Endodermal cell (in vitro differentiated cells): ENCODE data around the gene ANKRD36C. TPM values are rescaled to one million over a fixed set of nuclear protein-coding genes. Genes with fewer than 3 reads are reported as not detected.
"Not testable (repeated sequence)": the region's sequence is repeated elsewhere in the genome, so short reads cannot be mapped to it uniquely, and the experiment has no call there.

Source experiments
- DNase-seq: peaks from one replicate; pipeline ENCODE4 v3.0.0-alpha.2; 2017
- H3K27ac ChIP-seq: 2 replicates; pipeline ENCODE4 v1.5.1; 2013; ENCODE audit warnings: mild to moderate bottlenecking, low read depth, low read length, moderate library complexity
- H3K27me3 ChIP-seq: 2 replicates; pipeline ENCODE4 v1.6.1; 2013; ENCODE audit warnings: mild to moderate bottlenecking, low read length, moderate library complexity; ENCODE audit not compliant: insufficient read depth, control insufficient read depth, poor library complexity, severe bottlenecking
- H3K36me3 ChIP-seq: 2 replicates; pipeline ENCODE4 v1.7.0; 2013; ENCODE audit warnings: mild to moderate bottlenecking, low read length, moderate library complexity; ENCODE audit not compliant: control insufficient read depth, insufficient read depth
- H3K4me1 ChIP-seq: one replicate; pipeline ENCODE4 v1.7.0; 2013; ENCODE audit warnings: low read length; ENCODE audit not compliant: control insufficient read depth, insufficient read depth
- H3K4me3 ChIP-seq: 2 replicates; pipeline ENCODE4 v1.5.1; 2013; ENCODE audit warnings: mild to moderate bottlenecking, low read length, moderate library complexity
- H3K9ac ChIP-seq: 2 replicates; pipeline ENCODE4 v1.6.1; 2013; ENCODE audit warnings: mild to moderate bottlenecking, low read length, moderate library complexity; ENCODE audit not compliant: poor library complexity, severe bottlenecking; ENCODE audit errors: extremely low read depth
- H3K9me3 ChIP-seq: 2 replicates; pipeline ENCODE4 v1.6.1; 2013; ENCODE audit warnings: mild to moderate bottlenecking, low read length, moderate library complexity; ENCODE audit not compliant: control insufficient read depth
- H3K27ac Mint-ChIP-seq: 2 replicates; pipeline ENCODE4 v1.8.0; 2020; ENCODE audit warnings: mixed read lengths
- H3K27me3 Mint-ChIP-seq: 2 replicates; pipeline ENCODE4 v1.8.0; 2021; ENCODE audit warnings: mild to moderate bottlenecking, mixed read lengths; ENCODE audit not compliant: insufficient read depth
- H3K36me3 Mint-ChIP-seq: 2 replicates; pipeline ENCODE4 v1.8.0; 2020; ENCODE audit warnings: low read depth, mixed read lengths
- H3K4me1 Mint-ChIP-seq: 2 replicates; pipeline ENCODE4 v1.8.0; 2020; ENCODE audit warnings: mixed read lengths
- H3K4me3 Mint-ChIP-seq: 2 replicates; pipeline ENCODE4 v1.8.0; 2020; ENCODE audit warnings: mild to moderate bottlenecking, moderate library complexity, mixed read lengths
- H3K9me3 Mint-ChIP-seq: 2 replicates; pipeline ENCODE4 v1.8.0; 2020; ENCODE audit warnings: mild to moderate bottlenecking, mixed read lengths
- WGBS, 2 experiments: methylation state at CpG; one replicate each; pipeline versions ENCODE4 v1.1.5 to v1.1.7; 2013; ENCODE audit warnings: missing lambda C conversion rate in 2 of 2, mixed read lengths in 1 of 2; ENCODE audit not compliant: insufficient coverage in 1 of 2, insufficient read length in 1 of 2; 5-methylcytosine and 5-hydroxymethylcytosine counted together
- total RNA-seq, 2 donors: library from RNA; stranded (reverse); fragmentation: NEBNext Ultra II Directional in 1 of 2; extraction: Animal tissue kit (Norgen Biotek cat#: 25700) in 1 of 2; gene quantifications; 2 replicates in 1 of 2; 3 replicates in 1 of 2; pipeline ENCODE4 v1.2.1, GENCODE V29; 2021

The ANKRD36C gene
- total RNA-seq, 2 donors from 2014 or later, result 21.1 to 32.2 TPM

- H3K27me3 Mint-ChIP-seq, H3K9me3 ChIP-seq, H3K36me3 ChIP-seq, DNase-seq, H3K36me3 Mint-ChIP-seq, H3K4me1 ChIP-seq, H3K27me3 ChIP-seq, H3K27ac ChIP-seq, H3K4me1 Mint-ChIP-seq, H3K27ac Mint-ChIP-seq, H3K4me3 ChIP-seq, H3K9me3 Mint-ChIP-seq, H3K4me3 Mint-ChIP-seq, H3K9ac ChIP-seq: not testable (repeated sequence)
- WGBS, 2 experiments, result 86% methylated on average over 1 of the region's 5 CpGs; no CpG with 5 or more reads in 1 of the 2 experiments
Observed at GRCh38 chr2:95793970-95794369, 197.7 kb downstream of the ANKRD36C start.

- not testable (repeated sequence) for H3K4me1 Mint-ChIP-seq, H3K27ac ChIP-seq, H3K27ac Mint-ChIP-seq, H3K4me3 Mint-ChIP-seq, H3K27me3 Mint-ChIP-seq, H3K27me3 ChIP-seq, H3K9me3 ChIP-seq, H3K4me3 ChIP-seq, H3K9ac ChIP-seq, H3K9me3 Mint-ChIP-seq, H3K36me3 Mint-ChIP-seq, H3K36me3 ChIP-seq, DNase-seq, H3K4me1 ChIP-seq
- no CpG with 5 or more reads among the region's 9 CpGs for WGBS, 2 experiments
Observed at GRCh38 chr2:95790180-95790579, 201.4 kb downstream of the ANKRD36C start.

GRCh38 chr2:95789385-95789784 lies 202.2 kb downstream of the ANKRD36C start:
- H3K9ac ChIP-seq, H3K27me3 ChIP-seq, H3K27ac ChIP-seq, H3K36me3 Mint-ChIP-seq, H3K4me1 ChIP-seq, H3K4me1 Mint-ChIP-seq, H3K27me3 Mint-ChIP-seq, H3K36me3 ChIP-seq, H3K9me3 Mint-ChIP-seq, H3K4me3 ChIP-seq, H3K9me3 ChIP-seq, H3K4me3 Mint-ChIP-seq, H3K27ac Mint-ChIP-seq, DNase-seq: not testable (repeated sequence)
- no CpG with 5 or more reads among the region's 34 CpGs for WGBS, 2 experiments

GRCh38 chr2:95788642-95789041 lies 203.0 kb downstream of the ANKRD36C start:
- DNase-seq, H3K4me3 ChIP-seq, H3K36me3 Mint-ChIP-seq, H3K4me1 ChIP-seq, H3K9me3 ChIP-seq, H3K4me3 Mint-ChIP-seq, H3K27ac ChIP-seq, H3K27ac Mint-ChIP-seq, H3K9ac ChIP-seq, H3K9me3 Mint-ChIP-seq, H3K36me3 ChIP-seq, H3K27me3 ChIP-seq, H3K27me3 Mint-ChIP-seq, H3K4me1 Mint-ChIP-seq: not testable (repeated sequence)
- no CpG with 5 or more reads among the region's 13 CpGs for WGBS, 2 experiments

Other genes with a start within 250 kb of the ANKRD36C start
- gene GPAT2, start 43.1 kb upstream of the ANKRD36C start, total RNA-seq, result under 1 TPM in 1 of 2 donors, not detected in 1; 0.33 TPM
- 1 to 10 TPM; 2.4 to 3.8 TPM for gene ADRA2B, start 124.7 kb upstream of the ANKRD36C start, total RNA-seq
- not detected for gene ASTL, start 146.7 kb upstream of the ANKRD36C start, total RNA-seq
- gene DUSP2, start 153.6 kb upstream of the ANKRD36C start, total RNA-seq, result 1 to 10 TPM; 1.6 to 2.2 TPM
- gene STARD7, start 217.0 kb upstream of the ANKRD36C start, total RNA-seq, result 100 to 1,000 TPM; 145 to 159 TPM